ENCODE results near the gene LARGE1. TPM values are rescaled to one million over a fixed set of nuclear protein-coding genes. Genes with fewer than 3 reads are reported as not detected.
A peak's percentile ranks its signal among the peaks of the same experiment; 100 is the strongest.

LARGE1 gene
- total RNA-seq, 1 experiment from 2014 or later, result 1.6 TPM

DNA sequence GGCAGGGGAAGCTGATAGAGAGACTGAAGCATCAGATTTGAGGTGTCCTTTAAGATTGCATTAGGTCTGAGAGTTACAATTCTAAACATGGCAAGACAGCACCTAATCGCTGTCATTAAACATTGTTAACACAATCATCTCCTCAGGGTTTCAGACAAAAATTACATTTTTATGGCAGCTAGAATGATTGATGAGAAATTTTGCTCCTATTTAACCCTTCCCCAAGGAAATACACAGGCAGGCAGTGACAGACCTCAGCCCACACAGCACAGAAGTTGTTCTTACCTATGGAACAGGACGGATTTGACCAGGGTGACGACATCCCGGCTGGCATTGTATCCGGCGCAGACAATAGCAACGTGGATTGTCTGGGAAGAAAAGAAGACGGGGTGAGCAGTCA lies 294.3 kb downstream of the LARGE1 start:
- DNase-seq (ENCODE audit: extremely low read depth, low read depth), result no peak

GRCh38 chr22:33620085-33620484 lies 300.2 kb downstream of the LARGE1 start:
- no peak for DNase-seq (ENCODE audit: extremely low read depth, low read depth)

DNA sequence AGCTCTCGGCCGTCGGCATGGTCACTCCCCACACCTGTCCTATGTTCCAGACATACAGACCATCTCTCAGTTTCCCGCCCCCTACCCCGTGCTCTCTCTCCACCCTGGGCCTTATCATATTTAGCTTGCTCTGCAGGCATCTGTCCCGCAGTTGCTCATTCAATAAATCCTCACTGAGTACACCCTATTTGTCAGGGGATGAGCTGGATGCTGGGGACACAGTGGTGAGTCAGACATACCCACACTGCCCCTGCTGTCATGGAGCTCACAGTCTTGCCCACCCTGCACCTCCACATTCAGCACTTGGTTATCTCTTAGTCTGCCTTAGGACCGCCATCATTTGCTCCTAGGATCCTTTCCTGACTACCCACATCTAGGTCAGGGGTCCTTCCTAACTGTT lies 313.8 kb downstream of the LARGE1 start:
- no peak for DNase-seq (ENCODE audit: extremely low read depth, low read depth)

GRCh38 chr22:33605666-33606065 lies 314.6 kb downstream of the LARGE1 start:
- no peak for DNase-seq (ENCODE audit: extremely low read depth, low read depth)

GRCh38 chr22:33605221-33605620 lies 315.1 kb downstream of the LARGE1 start:
- no peak for DNase-seq (ENCODE audit: extremely low read depth, low read depth)

DNA sequence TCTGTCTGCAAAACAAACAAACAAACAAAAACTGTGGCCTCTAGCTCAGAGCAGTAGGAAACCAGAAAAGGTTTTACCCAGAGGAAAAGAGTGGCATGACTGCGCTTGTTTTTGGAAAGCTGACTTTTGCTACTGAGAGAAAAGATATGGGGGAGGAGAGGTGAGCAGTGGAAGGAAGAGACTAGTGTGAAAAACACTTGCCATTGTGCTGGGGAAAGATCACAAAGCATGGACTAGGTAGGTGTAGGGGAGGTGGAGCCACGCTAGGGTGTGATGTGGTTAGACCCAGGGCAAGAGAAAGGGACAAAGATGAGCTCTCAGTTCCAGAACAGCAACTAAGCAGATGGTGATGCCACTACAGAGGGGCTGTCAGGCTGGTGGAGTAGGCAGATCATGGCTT lies 319.2 kb downstream of the LARGE1 start:
- DNase-seq (ENCODE audit: extremely low read depth, low read depth), result no peak

GRCh38 chr22:33600595-33600994 lies 319.7 kb downstream of the LARGE1 start:
- DNase-seq (ENCODE audit: extremely low read depth, low read depth), result no peak

DNA sequence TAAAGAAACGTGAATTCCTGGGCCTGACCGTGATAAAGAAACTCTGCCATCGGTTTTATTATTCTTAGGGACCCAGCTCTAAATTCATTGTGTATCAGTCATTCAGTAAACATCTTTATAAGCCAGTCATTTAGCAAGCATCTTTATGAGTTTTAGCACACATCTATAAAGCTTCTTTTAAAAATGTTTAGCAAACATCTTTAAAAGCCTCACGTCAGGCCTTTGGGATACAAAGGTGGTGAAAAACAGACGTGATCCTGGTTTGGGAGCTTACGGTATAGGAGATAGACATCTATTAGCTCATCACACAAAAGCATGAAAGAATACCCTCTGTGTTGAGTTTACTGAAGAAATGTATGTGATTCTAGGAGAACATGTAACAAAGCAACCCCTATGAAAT lies 320.2 kb downstream of the LARGE1 start:
- DNase-seq (ENCODE audit: extremely low read depth, low read depth), result no peak

DNA sequence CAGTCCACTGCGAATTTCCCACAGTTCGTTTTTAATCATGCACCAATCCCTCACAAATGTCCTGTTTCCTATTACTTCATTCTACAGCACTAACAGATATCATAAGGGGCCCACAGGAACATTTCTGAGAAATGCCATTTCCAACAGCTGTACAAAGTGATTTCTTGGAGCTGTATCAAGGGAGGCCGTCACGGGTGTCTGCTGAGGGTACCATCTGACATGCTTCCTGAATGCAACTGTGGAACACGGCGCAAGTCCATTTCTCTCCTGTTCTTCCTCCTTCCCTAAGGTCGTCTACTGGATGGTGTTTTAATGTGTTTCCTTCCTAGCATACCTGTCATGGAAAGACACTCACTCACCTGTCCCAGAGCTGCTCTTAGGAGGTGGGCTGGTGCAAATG lies 320.7 kb downstream of the LARGE1 start:
- DNase-seq (ENCODE audit: extremely low read depth, low read depth), result no peak

GRCh38 chr22:33598821-33599220 lies 321.5 kb downstream of the LARGE1 start:
- no peak for DNase-seq (ENCODE audit: extremely low read depth, low read depth)

- no peak for DNase-seq (ENCODE audit: extremely low read depth, low read depth)
These were observed 322.8 kb downstream of the LARGE1 start for GRCh38 chr22:33597274-33597985.

DNA sequence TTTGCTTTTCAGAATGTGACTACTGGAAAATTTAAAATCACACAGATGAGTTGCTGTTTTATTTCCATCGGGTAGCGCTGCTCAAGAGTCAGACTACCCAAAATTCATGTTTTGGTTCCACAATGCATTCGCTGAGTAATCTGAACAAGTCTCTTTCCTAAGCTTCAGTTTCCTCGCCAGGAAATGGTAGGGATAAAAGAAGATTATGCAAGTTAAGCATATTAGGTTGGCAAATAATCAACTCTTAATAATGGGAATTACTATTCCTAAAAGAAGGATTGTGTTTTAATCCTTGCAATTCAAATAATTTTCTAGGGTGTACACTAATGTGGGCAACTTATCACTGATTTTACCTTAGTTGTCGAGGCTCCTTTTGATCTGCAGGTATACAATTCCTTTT lies 326.5 kb downstream of the LARGE1 start:
- no peak for DNase-seq (ENCODE audit: extremely low read depth, low read depth)

GRCh38 chr22:33591946-33592345 lies 328.3 kb downstream of the LARGE1 start:
- no peak for DNase-seq (ENCODE audit: extremely low read depth, low read depth)

DNA sequence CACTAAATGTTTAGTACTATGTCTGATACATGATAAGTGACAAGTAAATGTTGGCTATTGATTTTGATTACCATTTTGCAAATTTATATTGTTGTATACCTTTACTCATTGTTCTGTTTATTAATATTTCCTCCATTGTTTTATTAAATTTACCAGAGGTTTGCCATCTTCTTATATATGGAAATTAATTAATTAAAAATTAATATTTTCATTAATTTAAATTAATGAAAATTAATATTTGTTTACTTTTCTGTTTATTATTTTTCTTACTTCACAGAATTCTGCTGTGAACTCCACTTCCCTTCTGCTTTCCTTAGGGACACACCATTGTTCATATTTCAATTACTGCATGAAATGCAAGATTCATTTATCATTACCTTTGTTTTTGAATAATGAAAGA lies 331.0 kb downstream of the LARGE1 start:
- no peak for DNase-seq (ENCODE audit: extremely low read depth, low read depth)

GRCh38 chr22:33588860-33589259 lies 331.4 kb downstream of the LARGE1 start:
- DNase-seq (ENCODE audit: extremely low read depth, low read depth), result no peak

GRCh38 chr22:33584152-33584551 lies 336.1 kb downstream of the LARGE1 start:
- DNase-seq (ENCODE audit: extremely low read depth, low read depth), result no peak

- DNase-seq (ENCODE audit: extremely low read depth, low read depth), result no peak
These were observed 337.4 kb downstream of the LARGE1 start for GRCh38 chr22:33582822-33583400.

DNA sequence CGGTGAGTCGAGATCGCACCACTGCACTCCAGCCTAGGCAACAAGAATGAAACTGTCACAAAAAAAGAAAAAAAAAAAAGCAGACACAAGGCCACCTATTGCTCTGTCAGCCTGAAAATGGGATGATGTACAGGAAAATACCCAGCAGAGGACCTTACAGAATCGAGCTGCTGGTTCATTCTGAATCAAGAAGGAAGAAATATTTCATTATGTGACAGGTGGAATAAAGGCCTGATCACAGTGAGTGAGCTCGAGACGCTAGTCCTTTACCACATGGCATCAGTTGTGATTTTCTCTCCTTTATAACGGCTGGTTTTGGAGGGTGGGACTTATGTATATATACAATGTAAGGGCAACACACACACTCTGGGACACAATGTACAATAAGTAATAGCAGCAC lies 340.0 kb downstream of the LARGE1 start:
- no peak for DNase-seq (ENCODE audit: extremely low read depth, low read depth)

GRCh38 chr22:33579448-33580093 lies 340.7 kb downstream of the LARGE1 start:
- peak; percentile 26 for DNase-seq (ENCODE audit: extremely low read depth, low read depth)

DNA sequence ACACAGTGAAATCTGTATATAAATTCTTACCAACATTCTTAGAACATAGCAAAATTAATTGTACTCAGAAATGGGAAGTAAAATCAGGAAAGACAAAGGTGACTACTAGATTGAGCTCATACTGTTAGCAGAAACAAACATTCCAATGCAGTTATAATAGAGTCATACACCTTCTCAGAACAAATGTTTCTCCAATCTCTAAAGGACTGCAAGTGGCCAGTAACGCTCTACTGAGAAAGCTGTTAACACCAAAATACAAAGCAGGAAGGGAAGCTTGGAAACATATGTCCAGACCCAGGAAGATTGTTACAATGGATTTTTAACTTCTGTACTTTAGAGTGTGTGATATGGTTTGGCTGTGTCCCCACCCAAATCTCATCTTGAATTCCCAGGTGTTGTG lies 341.5 kb downstream of the LARGE1 start:
- DNase-seq (ENCODE audit: extremely low read depth, low read depth), result no peak

DNA sequence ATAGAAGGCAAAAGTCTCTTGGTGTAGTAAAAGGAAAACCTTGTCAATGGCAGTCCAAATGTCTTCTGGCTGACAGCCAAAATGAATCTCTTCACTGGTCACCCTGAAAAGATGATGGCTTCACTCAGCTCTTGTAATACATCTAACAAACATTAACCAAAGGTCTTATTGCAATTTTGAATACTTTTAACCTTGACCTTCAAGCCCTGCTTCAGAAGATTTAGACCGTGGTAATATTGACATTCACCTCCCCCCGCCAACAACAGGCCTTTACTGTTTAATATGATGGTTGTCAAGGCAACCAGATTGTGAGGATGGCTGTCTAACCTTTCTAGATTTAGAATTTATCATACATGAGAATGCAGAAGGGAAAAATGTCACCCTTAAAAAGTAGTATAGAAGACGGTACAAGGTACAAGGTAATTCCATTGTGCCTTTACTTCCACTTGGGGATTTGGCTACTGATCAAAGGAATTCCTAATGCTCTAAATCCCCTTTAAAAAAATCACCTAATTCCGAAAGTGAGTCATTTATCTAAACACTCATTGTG lies 342.3 kb downstream of the LARGE1 start:
- no peak for DNase-seq (ENCODE audit: extremely low read depth, low read depth)

GRCh38 chr22:33576205-33576604 lies 344.1 kb downstream of the LARGE1 start:
- DNase-seq (ENCODE audit: extremely low read depth, low read depth), result no peak
